HG03442 (cell line): ENCODE results near the gene NEURL2.
"Not testable (repeated sequence)": the region's sequence is repeated elsewhere in the genome, so short reads cannot be mapped to it uniquely, and the experiment has no call there.

Experiments
- ATAC-seq: cut with Tn5 transposase; IDR thresholded peaks from one replicate; pipeline ENCODE4 v1.9.1; 2021; ENCODE audit warnings: mild to moderate bottlenecking, moderate library complexity; ENCODE audit not compliant: unreplicated experiment

NEURL2 gene, protein sequence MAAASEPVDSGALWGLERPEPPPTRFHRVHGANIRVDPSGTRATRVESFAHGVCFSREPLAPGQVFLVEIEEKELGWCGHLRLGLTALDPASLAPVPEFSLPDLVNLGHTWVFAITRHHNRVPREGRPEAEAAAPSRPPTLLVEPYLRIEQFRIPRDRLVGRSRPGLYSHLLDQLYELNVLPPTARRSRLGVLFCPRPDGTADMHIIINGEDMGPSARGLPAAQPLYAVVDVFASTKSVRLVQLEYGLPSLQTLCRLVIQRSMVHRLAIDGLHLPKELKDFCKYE

GRCh38 chr20:45890985-45891983 is at the start of gene NEURL2, which contains the start of gene CTSA:
NEURL2 (minus strand) TSS chr20:45891208; CDS start chr20:45890991, 217 bp downstream.
CTSA (plus strand) TSS chr20:45891335; CDS start chr20:45891569, 234 bp downstream.
- peak; percentile 80 for ATAC-seq

DNA sequence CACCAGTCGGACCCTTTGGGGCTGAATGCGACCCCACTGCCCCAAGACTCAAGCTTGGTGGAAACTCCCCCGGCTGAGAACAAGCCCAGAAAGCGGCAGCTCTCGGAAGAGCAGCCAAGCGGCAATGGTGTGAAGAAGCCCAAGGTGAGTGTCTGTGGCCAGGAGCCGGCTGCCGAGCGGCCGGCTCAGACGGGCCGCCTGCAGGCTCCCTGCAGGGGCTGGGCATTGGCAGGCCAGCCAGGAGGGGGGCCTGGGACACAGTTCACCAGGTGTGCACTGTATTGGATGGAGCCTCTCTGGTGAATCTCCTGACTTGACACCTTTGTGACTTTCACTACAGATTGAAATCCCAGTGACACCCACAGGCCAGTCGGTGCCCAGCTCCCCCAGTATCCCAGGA is 49.5 kb upstream of the NEURL2 start:
- no peak for ATAC-seq

GRCh38 chr20:45940053-45940452 is 49.0 kb upstream of the NEURL2 start:
- no peak for ATAC-seq

GRCh38 chr20:45938727-45939438 is 47.9 kb upstream of the NEURL2 start:
- no peak for ATAC-seq

DNA sequence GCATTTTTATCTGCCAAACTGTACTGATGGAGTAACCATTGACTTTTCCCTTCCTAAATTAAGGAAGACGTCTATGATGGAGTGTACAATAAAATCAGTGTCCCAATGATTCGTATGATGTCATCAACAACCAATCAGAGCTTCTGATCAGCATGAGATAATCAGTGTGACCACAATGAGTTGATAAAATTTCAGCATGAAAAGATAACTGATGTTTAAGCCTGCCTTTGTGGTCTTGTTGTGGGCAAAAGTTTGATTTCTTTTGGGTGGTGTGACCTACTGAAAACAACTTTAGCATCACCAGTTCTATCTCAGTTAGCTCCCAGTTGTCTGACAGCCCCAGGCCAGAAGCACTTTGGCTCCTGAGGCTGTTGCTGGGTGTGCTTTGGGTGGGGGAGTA is 46.8 kb upstream of the NEURL2 start:
- ATAC-seq: no peak

- no peak for ATAC-seq
These were observed 44.5 kb upstream of the NEURL2 start for GRCh38 chr20:45935416-45936046.

DNA sequence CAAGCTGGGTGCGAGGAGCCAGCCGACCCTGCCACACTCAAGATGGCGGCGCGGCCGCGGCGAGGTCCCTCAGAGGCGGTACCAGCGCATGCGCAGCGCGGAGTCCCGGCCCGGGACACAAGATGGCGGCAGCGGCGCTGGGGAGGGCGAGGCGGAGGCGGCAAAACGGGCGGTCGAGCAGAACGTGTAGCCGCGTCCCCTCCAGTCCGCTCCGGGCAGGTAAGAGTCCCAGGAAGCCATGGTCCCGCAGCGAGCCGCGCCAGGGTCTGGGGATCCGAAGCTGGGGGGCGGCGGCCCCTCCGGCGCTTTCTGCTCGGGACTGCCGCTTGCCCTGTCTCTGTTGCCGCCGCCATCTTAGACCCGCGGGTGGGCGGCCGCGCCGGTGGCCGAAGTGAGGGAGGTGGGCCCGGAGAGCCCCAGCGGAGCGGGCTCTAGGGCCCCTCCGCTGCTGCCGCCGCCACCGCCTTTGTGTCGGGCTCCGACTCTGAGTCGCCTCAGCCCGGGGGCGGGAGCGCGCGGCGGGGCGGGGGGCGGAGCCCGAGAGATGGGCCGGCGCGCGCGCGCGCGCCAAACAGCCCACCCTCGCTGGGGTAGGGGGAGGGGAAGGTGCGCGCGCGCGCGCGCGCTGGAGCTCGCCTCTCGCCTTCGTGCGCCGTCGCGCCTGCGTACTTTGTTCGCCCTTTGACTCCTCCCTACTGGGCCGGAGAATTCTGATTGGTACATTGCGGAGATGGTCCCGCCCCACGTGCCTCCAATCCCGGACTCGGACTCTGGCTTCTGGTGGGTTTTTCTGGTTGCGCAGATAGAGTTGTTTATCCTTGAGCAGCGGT is 43.8 kb upstream of the NEURL2 start, which contains the start of gene PCIF1:
PCIF1 (plus strand) TSS at position 98 of the 830 bp plus-strand sequence. CDS start 4,317 bp downstream, outside the sequence.
- peak; percentile 76 for ATAC-seq

DNA sequence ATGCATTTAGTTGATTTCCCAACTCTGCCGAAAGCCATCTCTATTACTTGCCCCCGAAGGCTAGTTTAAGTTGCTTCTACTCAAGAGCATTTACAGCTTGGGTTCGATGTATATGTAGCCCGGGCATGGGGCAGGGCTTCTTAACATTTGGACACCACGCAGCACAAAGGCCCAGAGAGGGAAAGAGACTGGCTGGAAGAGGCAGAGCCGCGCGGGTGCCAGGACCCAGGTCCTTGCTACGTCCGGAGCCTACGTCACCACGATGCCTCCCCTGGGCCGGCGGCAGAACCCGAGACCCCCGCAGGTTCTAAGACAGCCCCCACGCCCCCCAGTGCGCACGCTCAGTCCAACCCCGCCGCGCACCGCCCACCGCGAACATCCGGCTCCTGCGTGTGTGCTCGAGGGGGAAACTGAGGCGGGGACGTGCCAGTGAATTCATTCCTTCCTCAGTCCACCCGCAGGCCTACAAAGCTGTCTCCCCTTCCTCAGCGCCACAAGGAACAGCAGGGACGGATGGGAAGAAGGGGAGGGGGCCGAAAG is 43.1 kb upstream of the NEURL2 start:
- ATAC-seq: peak; percentile 6

DNA sequence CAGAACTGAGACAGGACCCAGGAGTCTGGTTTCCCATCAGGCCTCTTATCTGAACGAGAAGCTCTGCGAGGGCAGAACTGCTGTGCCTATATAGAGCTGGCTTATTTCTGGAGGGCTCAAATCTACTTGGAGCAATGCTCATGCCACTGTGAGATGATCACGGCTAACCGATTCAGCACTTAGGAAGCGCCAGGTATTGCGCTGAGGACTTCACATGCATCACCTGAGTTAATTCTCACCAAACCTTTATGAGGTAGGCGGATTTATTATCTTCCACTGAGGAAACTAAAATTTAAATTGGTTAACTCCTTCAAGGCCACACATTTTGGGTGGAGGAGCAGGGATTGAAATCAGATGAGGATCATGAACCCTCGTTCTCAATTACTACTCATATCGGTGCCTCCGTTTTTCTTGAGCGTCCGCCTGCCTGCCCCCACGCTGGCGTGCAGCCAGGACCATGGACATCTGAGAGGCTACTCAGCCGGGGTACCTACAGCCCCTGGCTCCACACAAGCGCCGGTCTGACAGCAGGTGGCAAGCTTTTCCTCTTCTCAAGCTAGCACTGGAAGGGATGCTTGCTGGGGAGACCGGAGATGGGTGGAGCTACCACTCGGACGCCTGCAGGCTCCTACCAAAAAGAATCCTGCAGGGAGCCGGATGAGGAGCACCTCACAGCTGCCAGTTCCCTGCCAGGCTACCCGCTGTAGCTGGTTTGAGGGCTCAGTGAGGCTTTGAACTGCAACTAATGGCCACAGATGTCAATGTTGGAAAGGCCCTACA is 42.4 kb upstream of the NEURL2 start:
- no peak for ATAC-seq

GRCh38 chr20:45931680-45932079 is 40.7 kb upstream of the NEURL2 start:
- ATAC-seq: not testable (repeated sequence)

DNA sequence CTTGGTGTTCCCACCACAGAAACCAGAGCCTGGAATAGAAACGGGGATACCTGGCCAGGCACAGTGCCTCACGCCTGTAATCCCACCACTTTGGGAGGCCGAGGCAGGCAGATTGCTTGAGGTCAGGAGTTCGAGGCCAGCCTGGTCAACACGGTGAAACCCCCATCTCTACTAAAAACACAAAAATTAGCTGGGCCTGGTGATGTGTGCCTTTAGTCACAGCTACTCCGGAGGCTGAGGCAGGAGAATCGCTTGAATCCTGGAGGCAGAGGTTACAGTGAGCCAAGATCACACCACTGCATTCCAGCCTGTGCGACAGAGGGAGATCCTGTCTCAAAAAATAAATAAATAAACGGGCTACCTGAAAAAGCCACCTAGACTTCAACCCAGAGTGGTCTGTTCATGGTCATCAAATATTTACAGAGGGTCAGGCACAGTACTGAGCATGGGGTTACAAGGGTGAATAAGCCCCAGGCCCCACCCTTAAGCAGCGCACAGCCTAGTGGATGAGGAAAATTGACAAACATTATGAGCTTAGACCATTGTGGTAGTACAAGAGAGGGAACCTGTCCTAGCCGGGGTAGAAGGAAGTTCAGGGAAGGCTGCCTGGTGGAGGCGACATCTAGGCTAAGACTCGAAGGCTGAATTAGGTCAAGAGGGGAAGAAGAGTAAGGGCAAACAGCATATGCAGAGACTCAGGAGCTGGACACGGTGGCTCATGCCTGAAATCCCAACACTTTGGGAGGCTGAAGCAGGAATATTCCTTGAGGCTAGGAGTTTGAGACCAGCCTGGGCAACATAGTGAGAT is 36.3 kb upstream of the NEURL2 start:
- ATAC-seq: no peak

DNA sequence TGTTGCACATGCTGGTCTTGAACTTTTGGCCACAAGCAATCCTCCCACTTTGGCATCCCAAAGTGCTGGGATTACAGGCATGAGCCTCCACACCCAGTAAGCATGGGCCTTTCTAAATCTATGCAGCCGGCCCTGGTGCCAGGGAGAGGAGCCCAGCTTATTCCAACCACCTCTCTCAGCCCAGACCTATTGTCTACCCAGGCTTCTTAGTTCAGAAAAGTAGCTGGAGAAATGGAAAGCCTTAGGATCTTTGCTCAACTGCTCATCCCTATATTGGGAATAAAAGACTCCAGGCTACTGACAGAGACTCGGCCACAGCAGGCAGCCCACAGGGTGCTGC is 35.7 kb upstream of the NEURL2 start:
- no peak for ATAC-seq

- no peak for ATAC-seq
These were observed 35.0 kb upstream of the NEURL2 start for GRCh38 chr20:45925821-45926506.

- no peak for ATAC-seq
These were observed 33.6 kb upstream of the NEURL2 start for GRCh38 chr20:45924391-45925261.

GRCh38 chr20:45921337-45922189 is 30.6 kb upstream of the NEURL2 start:
- no peak for ATAC-seq
